Body of pancreas (tissue), 4 donors: Measurements from ENCODE around the gene SS18L1. TPM values are rescaled to one million over a fixed set of nuclear protein-coding genes. Genes with fewer than 3 reads are reported as not detected.

ENCODE experiments used
- ATAC-seq: fragments of 150-250 bp; one replicate; pipeline ENCODE4 v1.9.1; 2016
- DNase-seq, 4 donors: peaks; one replicate each; pipeline ENCODE4 v3.0.0-alpha.2; 2019
- H3K27ac ChIP-seq, 4 donors: fragments of 200-600 bp; sonication (generic); 1 replicate in 3 of 4; 2 replicates in 1 of 4; pipeline versions ENCODE4 v1.5.1 to v1.6.1; 2016 to 2019; ENCODE audit warnings: mild to moderate bottlenecking in 1 of 4, mixed read lengths in 1 of 4, moderate library complexity in 1 of 4
- H3K27me3 ChIP-seq, 2 donors: fragments of 200-600 bp; sonication (generic); one replicate each; pipeline ENCODE4 v1.6.0; 2016; ENCODE audit warnings: mild to moderate bottlenecking in 1 of 2
- H3K36me3 ChIP-seq, 2 donors: fragments of 200-600 bp; sonication (generic); replicated peaks in 1 of 2; 2 replicates each; pipeline ENCODE4 v1.5.1; 2016; ENCODE audit warnings: low read depth in 2 of 2; ENCODE audit not compliant: insufficient read depth in 1 of 2
- H3K4me1 ChIP-seq: fragments of 200-600 bp; sonication (generic); one replicate; pipeline ENCODE4 v1.6.0; 2016
- H3K4me3 ChIP-seq, 2 donors: fragments of 200-600 bp; sonication (generic); 1 replicate in 1 of 2; 2 replicates in 1 of 2; pipeline ENCODE4 v1.5.1; 2016 to 2019
- H3K9me3 ChIP-seq, 3 donors: fragments of 200-600 bp; sonication (generic); 1 replicate in 2 of 3; 2 replicates in 1 of 3; pipeline ENCODE4 v1.5.1; 2016
- CTCF ChIP-seq, 7 experiments: fragments of 450-650 bp in 4 of 7; fragments of 200-600 bp in 3 of 7; sonication (generic) in 3 of 7; IDR thresholded peaks; one replicate each; pipeline ENCODE4 v1.5.1; 2016 to 2019; ENCODE audit warnings: antibody characterized with exemption in 7 of 7
- POLR2A ChIP-seq, 3 donors: fragments of 450-650 bp; IDR thresholded peaks; one replicate each; pipeline ENCODE4 v1.6.1; 2016; ENCODE audit warnings: antibody characterized with exemption in 3 of 3, mild to moderate bottlenecking in 2 of 3
- WGBS, 2 donors: methylation state at CpG; one replicate each; pipeline ENCODE4 v1.1.5; 2017; 5-methylcytosine and 5-hydroxymethylcytosine counted together
- intact Hi-C: fragments of 100-400 bp; cut with DNase I; formaldehyde crosslinking; loops from one replicate; pipeline ENCODE4 v1.15.1; 2023
- total RNA-seq, 2 donors: library from RNA; depleted of rRNA; stranded (reverse); fragments of >200 nt; gene quantifications; one replicate each; pipeline ENCODE4 v1.1.0, GENCODE V29; 2016

SS18L1 gene
- total RNA-seq, 2 donors from 2014 or later = 11.4 to 14.5 TPM

- TF ChIP-seq CTCF (IDR thresholded peaks at IDR 0.05) (no peak), POLR2A (IDR thresholded peaks at IDR 0.05) (no peak)
- intact Hi-C loops = no loop called here
- Histone ChIP-seq H3K27ac (no peak overlapping the region), H3K4me1 (no peaks in the 10 kb centered on the region), H3K27me3 (no peaks in the 10 kb centered on the region), H3K9me3 (no peaks in the 10 kb centered on the region), H3K4me3 (no peak overlapping the region), H3K36me3 (no peaks in the 10 kb centered on the region)
- no peak for ATAC-seq
- DNase-seq = no peak
- WGBS, 2 donors = 48 to 61% methylated on average over 4 to 16 of the region's 19 CpGs
Observed at GRCh38 chr20:62208061-62208794, 64.7 kb downstream of the SS18L1 start.

GRCh38 chr20:62208795-62209755, 65.5 kb downstream of the SS18L1 start:
- H3K27ac ChIP-seq = no peak overlapping the region
- no peaks in the 10 kb centered on the region for H3K9me3 ChIP-seq
- 31 to 40% methylated on average over 8 to 27 of the region's 27 CpGs for WGBS, 2 donors
- no peaks in the 10 kb centered on the region for H3K4me1 ChIP-seq
- ATAC-seq = no peak
- no peaks in the 10 kb centered on the region for H3K36me3 ChIP-seq
- TF ChIP-seq CTCF (IDR thresholded peaks at IDR 0.05) (peak in 4 of 7 experiments; percentile 7 to 45 (median 28)), POLR2A (IDR thresholded peaks at IDR 0.05) (no peak)
- peak; percentile 36 to 72 (median 52) for DNase-seq
- H3K4me3 ChIP-seq = no peak overlapping the region
- intact Hi-C loops = no loop called here
- no peaks in the 10 kb centered on the region for H3K27me3 ChIP-seq

- H3K4me3 ChIP-seq = no peak overlapping the region
- no peak overlapping the region for H3K27ac ChIP-seq
- no peaks in the 10 kb centered on the region for H3K27me3 ChIP-seq
- ATAC-seq = no peak
- no peaks in the 10 kb centered on the region for H3K36me3 ChIP-seq
- no peaks in the 10 kb centered on the region for H3K4me1 ChIP-seq
- H3K9me3 ChIP-seq = no peaks in the 10 kb centered on the region
- no peak for DNase-seq
- WGBS, 2 donors = 61 to 62% methylated on average over 10 to 17 of the region's 17 CpGs
- TF ChIP-seq CTCF (IDR thresholded peaks at IDR 0.05) = no peak
- TF ChIP-seq POLR2A (IDR thresholded peaks at IDR 0.05) = no peak
- intact Hi-C loops = no loop called here
Observed at GRCh38 chr20:62209850-62210495, 66.4 kb downstream of the SS18L1 start.

GRCh38 chr20:62210496-62210855, 66.9 kb downstream of the SS18L1 start:
- ATAC-seq (no peak), DNase-seq (no peak)
- no peak overlapping the region for H3K27ac ChIP-seq
- WGBS, 2 donors = 59 to 62% methylated on average over 12 to 21 of the region's 21 CpGs
- no peaks in the 10 kb centered on the region for H3K9me3 ChIP-seq
- H3K4me3 ChIP-seq = no peak overlapping the region
- no peaks in the 10 kb centered on the region for H3K36me3 ChIP-seq
- intact Hi-C loops = no loop called here
- peaks cover 0 to 2% of the 10 kb centered on the region in 2 donors for H3K27me3 ChIP-seq
- TF ChIP-seq POLR2A (IDR thresholded peaks at IDR 0.05) (no peak), CTCF (IDR thresholded peaks at IDR 0.05) (no peak)
- no peaks in the 10 kb centered on the region for H3K4me1 ChIP-seq
